Suprapubic skin (tissue), 4 donors: ENCODE data around the gene DOCK11.

Experiments
- EP300 ChIP-seq: sonication (generic); formaldehyde crosslinking; IDR thresholded peaks from one replicate; pipeline ENCODE4 v1.6.1; 2017; ENCODE audit warnings: antibody characterized with exemption
- POLR2A ChIP-seq, 2 donors: fragments of 450-650 bp; IDR thresholded peaks; one replicate each; pipeline ENCODE4 v1.6.1; 2017; ENCODE audit warnings: antibody characterized with exemption in 2 of 2, mild to moderate bottlenecking in 2 of 2, moderate library complexity in 2 of 2
- POLR2AphosphoS5 ChIP-seq, 3 donors: sonication (generic); formaldehyde crosslinking; IDR thresholded peaks; one replicate each; pipeline ENCODE4 v1.6.1; 2017; ENCODE audit warnings: antibody characterized with exemption in 3 of 3
- TF ChIP-seq, protein P1 (sequence below), 2 donors: fragments of 200-600 bp in 1 of 2; fragments of 450-650 bp in 1 of 2; sonication (generic) in 1 of 2; IDR thresholded peaks; one replicate each; pipeline ENCODE4 v1.5.1; 2016 to 2019; ENCODE audit warnings: antibody characterized with exemption in 2 of 2, mild to moderate bottlenecking in 1 of 2, moderate library complexity in 1 of 2

DNA sequence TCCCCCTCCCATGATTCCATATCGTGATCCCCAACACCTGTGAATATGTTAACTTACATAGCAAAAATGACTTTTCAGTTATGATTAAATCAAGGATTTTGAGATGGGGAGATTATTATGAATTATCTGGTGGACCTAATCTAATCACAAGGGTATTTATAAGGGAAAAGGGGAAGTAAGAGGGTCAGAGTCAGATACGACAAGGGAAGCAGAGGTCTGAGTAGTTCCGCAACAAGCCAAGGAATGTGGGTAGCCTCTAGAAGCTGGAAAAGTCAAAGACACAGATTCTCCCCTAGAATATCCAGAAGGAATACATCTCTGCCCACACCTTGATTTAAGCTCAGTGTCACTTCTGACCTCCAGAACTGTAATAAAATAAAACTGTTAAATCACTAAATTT lies 230.8 kb downstream of the DOCK11 start:
- TF ChIP-seq POLR2A (IDR thresholded peaks at IDR 0.05) (no peak), POLR2AphosphoS5 (IDR thresholded peaks at IDR 0.05) (no peak), EP300 (no peak)
- TF ChIP-seq, protein P1, sequence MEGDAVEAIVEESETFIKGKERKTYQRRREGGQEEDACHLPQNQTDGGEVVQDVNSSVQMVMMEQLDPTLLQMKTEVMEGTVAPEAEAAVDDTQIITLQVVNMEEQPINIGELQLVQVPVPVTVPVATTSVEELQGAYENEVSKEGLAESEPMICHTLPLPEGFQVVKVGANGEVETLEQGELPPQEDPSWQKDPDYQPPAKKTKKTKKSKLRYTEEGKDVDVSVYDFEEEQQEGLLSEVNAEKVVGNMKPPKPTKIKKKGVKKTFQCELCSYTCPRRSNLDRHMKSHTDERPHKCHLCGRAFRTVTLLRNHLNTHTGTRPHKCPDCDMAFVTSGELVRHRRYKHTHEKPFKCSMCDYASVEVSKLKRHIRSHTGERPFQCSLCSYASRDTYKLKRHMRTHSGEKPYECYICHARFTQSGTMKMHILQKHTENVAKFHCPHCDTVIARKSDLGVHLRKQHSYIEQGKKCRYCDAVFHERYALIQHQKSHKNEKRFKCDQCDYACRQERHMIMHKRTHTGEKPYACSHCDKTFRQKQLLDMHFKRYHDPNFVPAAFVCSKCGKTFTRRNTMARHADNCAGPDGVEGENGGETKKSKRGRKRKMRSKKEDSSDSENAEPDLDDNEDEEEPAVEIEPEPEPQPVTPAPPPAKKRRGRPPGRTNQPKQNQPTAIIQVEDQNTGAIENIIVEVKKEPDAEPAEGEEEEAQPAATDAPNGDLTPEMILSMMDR (IDR thresholded peaks at IDR 0.05), result no peak
